Sigmoid colon (tissue), 7 donors: Measurements from ENCODE around the gene DCHS1. TPM values are rescaled to one million over a fixed set of nuclear protein-coding genes. Genes with fewer than 3 reads are reported as not detected.

Experiments
- DNase-seq: peaks from one replicate; pipeline ENCODE4 v3.0.0-alpha.2; 2019
- H3K27ac ChIP-seq, 4 donors: fragments of 200-600 bp; sonication (generic); one replicate each; pipeline ENCODE4 v1.5.1; 2016 to 2019; ENCODE audit warnings: mild to moderate bottlenecking in 1 of 4
- H3K27me3 ChIP-seq, 3 donors: fragments of 200-600 bp; sonication (generic); one replicate each; pipeline ENCODE4 v1.5.1; 2019; ENCODE audit warnings: mild to moderate bottlenecking in 1 of 3
- H3K36me3 ChIP-seq, 4 donors: fragments of 200-600 bp; sonication (generic); one replicate each; pipeline ENCODE4 v1.5.1; 2016 to 2019
- H3K4me1 ChIP-seq, 4 donors: fragments of 200-600 bp; sonication (generic); one replicate each; pipeline ENCODE4 v1.5.1; 2017 to 2019
- H3K4me3 ChIP-seq, 4 donors: fragments of 200-600 bp; sonication (generic); one replicate each; pipeline ENCODE4 v1.5.1; 2017 to 2019; ENCODE audit warnings: mild to moderate bottlenecking in 2 of 4, moderate library complexity in 1 of 4
- H3K9me3 ChIP-seq, 4 donors: fragments of 200-600 bp in 3 of 4; sonication (generic) in 3 of 4; one replicate each; pipeline versions ENCODE4 v1.5.1 to v1.6.1; 2013 to 2019
- EP300 ChIP-seq, 4 donors: sonication (generic); formaldehyde crosslinking; IDR thresholded peaks; one replicate each; pipeline ENCODE4 v1.6.1; 2017; ENCODE audit warnings: antibody characterized with exemption in 4 of 4
- POLR2A ChIP-seq, 2 donors: fragments of 450-650 bp; IDR thresholded peaks; one replicate each; pipeline ENCODE4 v1.6.1; 2016; ENCODE audit warnings: antibody characterized with exemption in 2 of 2, mild to moderate bottlenecking in 2 of 2, moderate library complexity in 2 of 2
- POLR2AphosphoS5 ChIP-seq, 4 donors: sonication (generic); formaldehyde crosslinking; IDR thresholded peaks; one replicate each; pipeline ENCODE4 v1.6.1; 2017; ENCODE audit warnings: antibody characterized with exemption in 4 of 4
- WGBS, 2 donors: extraction: QIAGEN DNeasy Blood & Tissue Kit; methylation state at CpG; one replicate each; pipeline ENCODE4 v1.1.7; 2013; 5-methylcytosine and 5-hydroxymethylcytosine counted together
- intact Hi-C: fragments of 100-400 bp; cut with DNase I; formaldehyde crosslinking; loops from one replicate; pipeline ENCODE4 v1.15.1; 2023
- polyA plus RNA-seq, 3 donors: library from polyadenylated mRNA; stranded (reverse); fragments of 200-250 nt; gene quantifications; one replicate each; pipeline ENCODE4 v1.2.3, GENCODE V29; 2013
- total RNA-seq, 4 donors: library from RNA; depleted of rRNA; stranded (reverse); fragments of >200 nt; gene quantifications; one replicate each; pipeline ENCODE4 v1.1.0, GENCODE V29; 2016
- TF ChIP-seq, protein P1 (sequence below), 4 experiments: fragments of 450-650 bp in 3 of 4; fragments of 200-600 bp in 1 of 4; IDR thresholded peaks; one replicate each; pipeline ENCODE4 v1.5.1; 2016 to 2019; ENCODE audit warnings: antibody characterized with exemption in 4 of 4, mild to moderate bottlenecking in 3 of 4, moderate library complexity in 2 of 4
- donor health status: healthy with polysubstance abuse.
- donor health status: Bipolar disorder and iron deficiency.
- donor health status: healthy.

DCHS1 gene
- total and polyA plus RNA-seq, 7 donors, result under 0.01 to 57.1 (median 21.7) TPM

DNA sequence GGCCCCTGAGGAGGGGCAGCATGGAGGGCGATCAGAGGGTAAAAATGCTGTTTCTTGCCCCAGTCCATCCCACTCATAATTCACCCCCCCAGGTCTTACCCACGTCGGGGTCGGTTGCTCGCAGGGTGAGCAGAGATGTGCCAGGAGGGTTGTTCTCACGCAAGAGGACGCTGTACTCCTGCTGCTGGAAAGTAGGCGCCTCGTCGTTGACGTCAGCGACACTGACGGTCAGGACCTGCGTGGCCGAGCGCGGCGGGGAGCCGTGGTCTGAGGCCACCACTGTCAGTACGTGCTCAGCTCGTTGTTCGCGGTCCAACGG lies 26.1 kb downstream of the DCHS1 start:
- 96 to 97% methylated on average over 24 of the region's 24 CpGs for WGBS, 2 donors
- intact Hi-C loops, result no loop called here
- Histone ChIP-seq H3K27ac (no peak overlapping the region), H3K9me3 (no peaks in the 10 kb centered on the region), H3K4me3 (no peak overlapping the region), H3K4me1 (peaks cover 0 to 9% (median 3%) of the 10 kb centered on the region in 4 donors), H3K36me3 (peaks cover 24 to 94% (median 59%) of the 10 kb centered on the region in 4 donors), H3K27me3 (no peaks in the 10 kb centered on the region)
- TF ChIP-seq POLR2AphosphoS5 (IDR thresholded peaks at IDR 0.05) (no peak), EP300 (IDR thresholded peaks at IDR 0.05) (no peak), POLR2A (IDR thresholded peaks at IDR 0.05) (no peak)
- TF ChIP-seq, protein P1, sequence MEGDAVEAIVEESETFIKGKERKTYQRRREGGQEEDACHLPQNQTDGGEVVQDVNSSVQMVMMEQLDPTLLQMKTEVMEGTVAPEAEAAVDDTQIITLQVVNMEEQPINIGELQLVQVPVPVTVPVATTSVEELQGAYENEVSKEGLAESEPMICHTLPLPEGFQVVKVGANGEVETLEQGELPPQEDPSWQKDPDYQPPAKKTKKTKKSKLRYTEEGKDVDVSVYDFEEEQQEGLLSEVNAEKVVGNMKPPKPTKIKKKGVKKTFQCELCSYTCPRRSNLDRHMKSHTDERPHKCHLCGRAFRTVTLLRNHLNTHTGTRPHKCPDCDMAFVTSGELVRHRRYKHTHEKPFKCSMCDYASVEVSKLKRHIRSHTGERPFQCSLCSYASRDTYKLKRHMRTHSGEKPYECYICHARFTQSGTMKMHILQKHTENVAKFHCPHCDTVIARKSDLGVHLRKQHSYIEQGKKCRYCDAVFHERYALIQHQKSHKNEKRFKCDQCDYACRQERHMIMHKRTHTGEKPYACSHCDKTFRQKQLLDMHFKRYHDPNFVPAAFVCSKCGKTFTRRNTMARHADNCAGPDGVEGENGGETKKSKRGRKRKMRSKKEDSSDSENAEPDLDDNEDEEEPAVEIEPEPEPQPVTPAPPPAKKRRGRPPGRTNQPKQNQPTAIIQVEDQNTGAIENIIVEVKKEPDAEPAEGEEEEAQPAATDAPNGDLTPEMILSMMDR (IDR thresholded peaks at IDR 0.05), result no peak
- DNase-seq, result no peak

DNA sequence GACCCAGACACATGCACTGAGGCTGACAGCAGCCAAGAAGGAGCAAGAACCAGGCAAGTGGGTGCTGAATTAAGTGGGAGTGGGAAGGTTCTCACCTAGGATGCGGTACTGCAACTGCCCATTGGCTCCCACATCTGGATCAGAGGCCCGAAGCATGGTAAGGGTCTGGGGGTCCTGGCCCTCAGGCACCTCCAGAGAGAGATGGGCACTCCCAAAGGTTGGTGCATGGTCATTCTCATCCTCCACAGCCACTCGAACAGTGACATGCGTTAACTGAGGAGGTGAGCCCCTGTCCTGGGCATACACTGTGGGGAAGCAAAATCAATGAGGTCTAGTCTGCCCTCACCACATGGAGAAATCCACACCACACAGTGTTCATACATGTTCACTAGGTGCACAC lies 27.1 kb downstream of the DCHS1 start:
- H3K27ac ChIP-seq, result no peak overlapping the region
- peaks cover 0 to 3% (median 0%) of the 10 kb centered on the region in 4 donors for H3K4me1 ChIP-seq
- H3K4me3 ChIP-seq, result no peak overlapping the region
- intact Hi-C loops, result no loop called here
- peaks cover 28 to 98% (median 66%) of the 10 kb centered on the region in 4 donors for H3K36me3 ChIP-seq
- H3K27me3 ChIP-seq, result no peaks in the 10 kb centered on the region
- TF ChIP-seq, protein P1 (IDR thresholded peaks at IDR 0.05), result no peak
- TF ChIP-seq POLR2A (IDR thresholded peaks at IDR 0.05) (no peak), POLR2AphosphoS5 (IDR thresholded peaks at IDR 0.05) (no peak), EP300 (IDR thresholded peaks at IDR 0.05) (no peak)
- WGBS, 2 donors, result 96 to 98% methylated on average over 4 of the region's 4 CpGs
- no peaks in the 10 kb centered on the region for H3K9me3 ChIP-seq
- DNase-seq, result no peak

DNA sequence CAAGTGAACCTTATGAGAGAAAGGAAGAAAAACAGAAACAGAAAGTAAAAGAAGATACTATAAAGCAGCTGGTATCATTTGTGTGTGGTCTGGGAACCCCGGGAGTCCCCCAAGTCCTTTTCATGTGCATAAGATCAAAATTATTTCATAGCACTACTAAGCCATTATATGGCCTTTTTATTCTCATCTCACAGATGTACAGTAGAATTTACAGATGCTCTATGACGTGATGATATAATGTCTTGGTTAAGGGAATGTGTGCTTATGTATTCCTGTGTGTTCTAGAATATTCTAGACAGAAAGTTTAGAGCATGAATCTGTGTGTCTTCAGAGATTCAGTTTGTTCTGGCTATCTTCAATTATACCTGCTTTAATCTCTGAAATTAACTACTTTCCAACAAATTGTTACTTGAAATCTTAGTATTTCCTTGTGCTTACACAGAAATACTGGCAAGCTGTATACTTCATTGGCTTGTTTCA lies 27.8 kb downstream of the DCHS1 start:
- TF ChIP-seq EP300 (IDR thresholded peaks at IDR 0.05) (no peak), POLR2AphosphoS5 (IDR thresholded peaks at IDR 0.05) (no peak), POLR2A (IDR thresholded peaks at IDR 0.05) (no peak)
- TF ChIP-seq, protein P1 (IDR thresholded peaks at IDR 0.05), result no peak
- DNase-seq, result no peak
- H3K4me3 ChIP-seq, result no peak overlapping the region
- H3K9me3 ChIP-seq, result no peaks in the 10 kb centered on the region
- 43 to 58% methylated on average over 2 of the region's 2 CpGs for WGBS, 2 donors
- no peaks in the 10 kb centered on the region for H3K4me1 ChIP-seq
- peaks cover 28 to 98% (median 63%) of the 10 kb centered on the region in 4 donors for H3K36me3 ChIP-seq
- intact Hi-C loops, result no loop called here
- no peak overlapping the region for H3K27ac ChIP-seq
- no peaks in the 10 kb centered on the region for H3K27me3 ChIP-seq

DNA sequence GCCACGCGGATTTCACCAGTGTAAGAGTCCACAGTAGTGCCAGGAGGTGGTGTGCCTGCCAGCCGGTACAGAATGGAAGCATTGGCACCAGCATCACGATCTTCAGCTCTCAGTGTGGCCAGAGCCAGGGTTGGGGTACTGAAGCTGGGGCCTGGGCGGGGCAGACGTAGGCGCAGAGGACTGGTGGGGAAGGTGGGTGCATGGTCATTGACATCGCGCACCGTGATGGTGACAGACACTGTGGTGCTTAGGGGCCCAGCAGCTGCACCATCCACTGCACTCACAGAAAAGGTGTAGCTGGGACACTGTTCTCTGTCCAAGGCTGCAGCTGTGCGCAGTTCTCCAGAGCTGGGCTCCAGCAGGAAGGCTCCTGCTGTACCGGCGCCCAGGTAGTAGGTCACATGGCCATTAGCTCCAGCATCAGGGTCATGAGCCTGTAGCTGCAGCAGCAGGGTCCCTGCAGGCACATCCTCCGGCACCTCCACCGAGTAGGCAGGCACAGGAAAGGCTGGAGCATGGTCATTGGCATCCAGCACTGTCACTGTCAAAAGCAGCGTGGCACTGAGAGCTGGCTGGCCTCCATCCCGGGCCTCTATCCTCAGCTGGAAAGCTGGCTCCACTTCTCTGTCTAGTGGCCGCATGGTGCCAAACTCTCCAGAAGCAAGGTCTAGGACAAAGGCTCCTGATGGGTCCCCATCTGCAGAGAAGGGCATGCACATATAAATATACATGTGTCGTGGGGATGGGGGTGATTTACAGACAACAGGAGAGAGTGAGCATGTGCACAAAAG lies 28.4 kb downstream of the DCHS1 start:
- peaks cover 28 to 92% (median 57%) of the 10 kb centered on the region in 4 donors for H3K36me3 ChIP-seq
- intact Hi-C loops, result no loop called here
- TF ChIP-seq, protein P1 (IDR thresholded peaks at IDR 0.05), result no peak
- no peak for TF ChIP-seq EP300 (IDR thresholded peaks at IDR 0.05)
- TF ChIP-seq POLR2A (IDR thresholded peaks at IDR 0.05), result no peak
- TF ChIP-seq POLR2AphosphoS5 (IDR thresholded peaks at IDR 0.05), result no peak
- H3K4me1 ChIP-seq, result no peaks in the 10 kb centered on the region
- no peak overlapping the region for H3K27ac ChIP-seq
- no peak for DNase-seq
- H3K4me3 ChIP-seq, result no peak overlapping the region
- no peaks in the 10 kb centered on the region for H3K9me3 ChIP-seq
- 90% methylated on average over 19 of the region's 19 CpGs for WGBS, 2 donors
- no peaks in the 10 kb centered on the region for H3K27me3 ChIP-seq
